ENCODE results near the gene FAM124A. TPM values are rescaled to one million over a fixed set of nuclear protein-coding genes. Genes with fewer than 3 reads are reported as not detected.

FAM124A gene
- total and polyA plus RNA-seq, 7 donors = 0.51 to 1.5 (median 0.75) TPM

- no peaks in the 10 kb centered on the region for H3K36me3 ChIP-seq (ENCODE audit: insufficient read depth in 1 of 2, low read depth in 1 of 2)
- no peak for DNase-seq
- no peak overlapping the region for H3K4me3 ChIP-seq
- 49 to 67% (median 52%) methylated on average over 6 of the region's 6 CpGs for WGBS, 3 donors
- ATAC-seq = no peak
- no peaks in the 10 kb centered on the region for H3K9me3 ChIP-seq
- no peaks in the 10 kb centered on the region for H3K4me1 ChIP-seq
- H3K27ac ChIP-seq = no peak overlapping the region
- intact Hi-C loops (cut with DNase I) = no loop called here
- TF ChIP-seq, protein P1, sequence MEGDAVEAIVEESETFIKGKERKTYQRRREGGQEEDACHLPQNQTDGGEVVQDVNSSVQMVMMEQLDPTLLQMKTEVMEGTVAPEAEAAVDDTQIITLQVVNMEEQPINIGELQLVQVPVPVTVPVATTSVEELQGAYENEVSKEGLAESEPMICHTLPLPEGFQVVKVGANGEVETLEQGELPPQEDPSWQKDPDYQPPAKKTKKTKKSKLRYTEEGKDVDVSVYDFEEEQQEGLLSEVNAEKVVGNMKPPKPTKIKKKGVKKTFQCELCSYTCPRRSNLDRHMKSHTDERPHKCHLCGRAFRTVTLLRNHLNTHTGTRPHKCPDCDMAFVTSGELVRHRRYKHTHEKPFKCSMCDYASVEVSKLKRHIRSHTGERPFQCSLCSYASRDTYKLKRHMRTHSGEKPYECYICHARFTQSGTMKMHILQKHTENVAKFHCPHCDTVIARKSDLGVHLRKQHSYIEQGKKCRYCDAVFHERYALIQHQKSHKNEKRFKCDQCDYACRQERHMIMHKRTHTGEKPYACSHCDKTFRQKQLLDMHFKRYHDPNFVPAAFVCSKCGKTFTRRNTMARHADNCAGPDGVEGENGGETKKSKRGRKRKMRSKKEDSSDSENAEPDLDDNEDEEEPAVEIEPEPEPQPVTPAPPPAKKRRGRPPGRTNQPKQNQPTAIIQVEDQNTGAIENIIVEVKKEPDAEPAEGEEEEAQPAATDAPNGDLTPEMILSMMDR (IDR thresholded peaks at IDR 0.05) = no peak
- H3K27me3 ChIP-seq (ENCODE audit: insufficient read depth in 3 of 3, low read length in 2 of 3) = no peaks in the 10 kb centered on the region
Measured at GRCh38 chr13:51331354-51331861, 109.2 kb downstream of the FAM124A start.

DNA sequence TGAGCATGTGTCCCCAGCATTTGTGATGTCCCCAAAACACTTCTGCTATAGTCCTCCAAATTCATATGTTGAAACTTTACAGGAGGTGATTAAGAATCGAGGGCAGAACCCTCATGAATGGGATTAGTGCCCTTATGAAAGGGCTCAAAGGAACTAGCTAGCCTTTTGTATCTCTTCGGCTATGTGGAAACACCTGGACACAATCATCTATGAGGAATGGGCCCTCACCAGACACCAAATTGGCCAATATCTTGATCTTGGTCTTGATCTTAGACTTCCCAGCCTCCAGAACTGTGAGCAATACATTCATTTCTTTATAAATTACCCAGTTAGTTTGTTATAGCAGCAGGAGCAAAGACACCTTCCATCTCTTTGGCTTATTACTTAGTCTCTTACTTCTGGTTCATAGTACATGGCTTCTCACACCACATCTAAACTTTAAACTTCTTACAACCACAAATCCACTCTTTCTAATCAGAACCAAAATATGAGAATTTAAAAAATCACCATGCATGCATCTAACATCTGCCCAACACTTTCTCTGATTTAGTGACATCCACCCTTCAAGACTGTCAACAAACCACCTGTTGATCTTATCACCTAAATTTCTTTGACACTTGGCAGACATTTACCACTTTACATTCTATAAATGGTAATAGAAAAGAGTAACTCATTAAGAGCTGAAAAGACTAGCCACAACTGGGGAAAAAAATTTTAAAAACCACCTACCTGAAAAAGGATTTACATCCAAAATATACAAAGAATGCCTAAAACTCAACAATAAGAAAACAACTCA is 110.6 kb downstream of the FAM124A start:
- Histone ChIP-seq H3K9me3 (no peaks in the 10 kb centered on the region), H3K36me3 (ENCODE audit: insufficient read depth in 1 of 2, low read depth in 1 of 2) (no peaks in the 10 kb centered on the region), H3K27me3 (ENCODE audit: insufficient read depth in 3 of 3, low read length in 2 of 3) (no peaks in the 10 kb centered on the region), H3K4me3 (no peak overlapping the region), H3K27ac (no peak overlapping the region), H3K4me1 (no peaks in the 10 kb centered on the region)
- TF ChIP-seq, protein P1 (IDR thresholded peaks at IDR 0.05) = no peak
- no peak for ATAC-seq
- intact Hi-C loops (cut with DNase I) = no loop called here
- no peak for DNase-seq
- WGBS, 3 donors = 72 to 74% (median 74%) methylated on average over 2 of the region's 2 CpGs

GRCh38 chr13:51333421-51333820 is 111.2 kb downstream of the FAM124A start:
- Histone ChIP-seq H3K9me3 (no peaks in the 10 kb centered on the region), H3K36me3 (ENCODE audit: insufficient read depth in 1 of 2, low read depth in 1 of 2) (no peaks in the 10 kb centered on the region), H3K27ac (no peak overlapping the region), H3K27me3 (ENCODE audit: insufficient read depth in 3 of 3, low read length in 2 of 3) (no peaks in the 10 kb centered on the region), H3K4me3 (no peak overlapping the region), H3K4me1 (no peaks in the 10 kb centered on the region)
- DNase-seq (no peak), ATAC-seq (no peak)
- intact Hi-C loops (cut with DNase I) = no loop called here
- TF ChIP-seq, protein P1 (IDR thresholded peaks at IDR 0.05) = no peak

DNA sequence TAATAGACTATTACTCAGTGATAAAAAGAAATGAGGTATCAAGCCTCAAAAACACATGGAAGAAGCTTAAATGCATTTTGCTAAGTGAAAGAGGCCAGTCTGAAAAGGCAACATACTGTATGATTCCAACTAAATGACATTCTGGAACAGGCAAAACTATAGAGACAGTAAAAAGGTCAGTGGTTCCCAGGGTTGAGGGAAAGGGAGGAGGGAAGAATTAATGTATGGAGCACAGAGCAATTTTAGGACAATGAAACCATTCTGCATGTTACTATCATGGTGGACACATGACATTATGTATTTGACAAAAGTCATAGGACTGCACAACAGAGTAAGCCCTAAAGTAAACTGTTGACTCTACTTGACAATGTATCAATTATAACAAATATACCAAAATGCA is 111.6 kb downstream of the FAM124A start:
- TF ChIP-seq, protein P1 (IDR thresholded peaks at IDR 0.05) = no peak
- no peaks in the 10 kb centered on the region for H3K27me3 ChIP-seq (ENCODE audit: insufficient read depth in 3 of 3, low read length in 2 of 3)
- no peak overlapping the region for H3K4me3 ChIP-seq
- H3K4me1 ChIP-seq = no peaks in the 10 kb centered on the region
- no peaks in the 10 kb centered on the region for H3K36me3 ChIP-seq (ENCODE audit: insufficient read depth in 1 of 2, low read depth in 1 of 2)
- H3K27ac ChIP-seq = no peak overlapping the region
- H3K9me3 ChIP-seq = no peaks in the 10 kb centered on the region
- intact Hi-C loops (cut with DNase I) = no loop called here
- ATAC-seq (no peak), DNase-seq (no peak)

Other genes with a start within 250 kb of the FAM124A start
- gene C13orf42, start 111.1 kb upstream of the FAM124A start, total RNA-seq = not detected
- gene C13orf42, start 111.1 kb upstream of the FAM124A start, polyA plus RNA-seq = not detected
- not detected for gene SERPINE3, start 117.3 kb downstream of the FAM124A start, total RNA-seq
- gene SERPINE3, start 117.3 kb downstream of the FAM124A start, polyA plus RNA-seq = under 1 TPM in 1 of 3 donors, not detected in 2; 0.03 TPM
- 10 to 100 TPM; 14.4 to 19.2 (median 17.6) TPM for gene INTS6, start 230.6 kb downstream of the FAM124A start, total RNA-seq
- gene INTS6, start 230.6 kb downstream of the FAM124A start, polyA plus RNA-seq = 10 to 100 TPM in 1 of 3 donors, 1 to 10 TPM in 2; 6.4 to 11.2 (median 8.8) TPM

All from psoas muscle (tissue), 8 donors.